ENCODE data around the gene XIRP1.
A peak's percentile ranks its signal among the peaks of the same experiment; 100 is the strongest.
"Not testable (repeated sequence)": the region's sequence is repeated elsewhere in the genome, so short reads cannot be mapped to it uniquely, and the experiment has no call there.

The XIRP1 gene

DNA sequence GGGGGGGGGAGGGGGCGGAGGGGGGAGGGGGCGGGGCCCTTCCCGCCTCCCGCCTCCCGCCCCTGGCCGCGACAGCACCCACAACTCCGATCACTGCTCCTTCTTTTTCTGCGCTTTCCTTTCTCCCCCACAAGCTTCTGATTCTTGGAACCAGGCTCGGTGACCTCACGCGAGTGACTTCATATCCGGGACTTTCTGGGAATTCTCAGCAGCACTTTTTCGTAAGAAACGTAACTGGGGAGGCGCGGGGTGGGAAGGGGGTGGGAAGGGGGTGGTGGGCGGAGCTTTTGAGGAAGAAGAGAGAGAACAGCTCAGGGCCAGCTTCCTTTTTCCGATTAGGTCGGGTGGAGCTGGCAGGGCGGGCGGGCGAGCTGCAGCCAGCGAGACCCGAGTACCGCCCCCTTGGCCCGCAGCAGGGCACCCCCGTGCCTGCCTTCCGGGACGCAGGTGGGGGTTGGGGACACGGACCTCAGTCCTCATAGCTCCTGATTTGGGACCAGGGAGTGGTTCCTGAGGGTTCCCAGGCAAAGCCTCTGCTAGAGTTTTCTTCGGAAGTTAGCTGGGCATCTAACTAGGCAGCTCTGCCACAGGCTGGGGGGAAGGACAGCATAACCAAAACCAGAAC, 14.6 kb downstream of the XIRP1 start:
- Histone ChIP-seq H3K4me3 (ENCODE audit: low read length) (peak overlapping the region; percentile 54), H3K9me3 (ENCODE audit: low read length) (no peaks in the 10 kb centered on the region), H3K36me3 (ENCODE audit: insufficient read depth, low read length) (no peaks in the 10 kb centered on the region), H3K27me3 (ENCODE audit: insufficient read depth, low read length) (no peaks in the 10 kb centered on the region), H3K4me1 (ENCODE audit: insufficient read depth, low read length) (peaks cover 29% of the 10 kb centered on the region), H2AFZ (ENCODE audit: low read depth, low read length) (peak overlapping the region; percentile 58)

- H3K36me3 ChIP-seq (ENCODE audit: insufficient read depth, low read length) = no peaks in the 10 kb centered on the region
- H3K27me3 ChIP-seq (ENCODE audit: insufficient read depth, low read length) = no peaks in the 10 kb centered on the region
- H2AFZ ChIP-seq (ENCODE audit: low read depth, low read length) = no peak overlapping the region
- no peaks in the 10 kb centered on the region for H3K9me3 ChIP-seq (ENCODE audit: low read length)
- H3K4me3 ChIP-seq (ENCODE audit: low read length) = no peak overlapping the region
- peaks cover 27% of the 10 kb centered on the region for H3K4me1 ChIP-seq (ENCODE audit: insufficient read depth, low read length)
Measured at GRCh38 chr3:39176025-39176714, 16.2 kb downstream of the XIRP1 start.

GRCh38 chr3:39173318-39174125, 18.9 kb downstream of the XIRP1 start:
- Histone ChIP-seq H3K9me3 (ENCODE audit: low read length) (no peaks in the 10 kb centered on the region), H2AFZ (ENCODE audit: low read depth, low read length) (no peak overlapping the region), H3K27me3 (ENCODE audit: insufficient read depth, low read length) (no peaks in the 10 kb centered on the region), H3K36me3 (ENCODE audit: insufficient read depth, low read length) (no peaks in the 10 kb centered on the region), H3K4me3 (ENCODE audit: low read length) (no peak overlapping the region), H3K4me1 (ENCODE audit: insufficient read depth, low read length) (peaks cover 16% of the 10 kb centered on the region)

DNA sequence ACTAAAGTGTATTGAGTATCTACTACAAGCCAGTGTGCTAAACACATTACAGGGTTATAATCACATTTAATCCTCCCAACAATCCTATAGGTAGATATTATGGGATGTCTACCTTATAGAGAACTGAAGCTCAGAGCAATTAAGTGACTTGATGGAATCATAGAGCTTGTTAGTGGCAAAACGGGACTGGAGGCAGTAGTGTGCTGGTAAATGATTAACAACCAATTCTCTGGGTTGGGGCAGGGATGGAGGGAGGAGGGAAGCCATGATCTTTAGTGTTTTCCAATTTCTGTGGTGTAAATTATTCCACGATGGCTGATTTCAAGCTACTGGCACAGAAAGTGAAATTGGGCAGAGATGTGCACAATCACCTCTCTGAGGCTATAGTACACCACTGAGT, 20.5 kb downstream of the XIRP1 start:
- H3K27me3 ChIP-seq (ENCODE audit: insufficient read depth, low read length) = no peaks in the 10 kb centered on the region
- no peaks in the 10 kb centered on the region for H3K36me3 ChIP-seq (ENCODE audit: insufficient read depth, low read length)
- H3K9me3 ChIP-seq (ENCODE audit: low read length) = no peaks in the 10 kb centered on the region
- H3K4me1 ChIP-seq (ENCODE audit: insufficient read depth, low read length) = peaks cover 4% of the 10 kb centered on the region
- no peak overlapping the region for H2AFZ ChIP-seq (ENCODE audit: low read depth, low read length)
- no peak overlapping the region for H3K4me3 ChIP-seq (ENCODE audit: low read length)

DNA sequence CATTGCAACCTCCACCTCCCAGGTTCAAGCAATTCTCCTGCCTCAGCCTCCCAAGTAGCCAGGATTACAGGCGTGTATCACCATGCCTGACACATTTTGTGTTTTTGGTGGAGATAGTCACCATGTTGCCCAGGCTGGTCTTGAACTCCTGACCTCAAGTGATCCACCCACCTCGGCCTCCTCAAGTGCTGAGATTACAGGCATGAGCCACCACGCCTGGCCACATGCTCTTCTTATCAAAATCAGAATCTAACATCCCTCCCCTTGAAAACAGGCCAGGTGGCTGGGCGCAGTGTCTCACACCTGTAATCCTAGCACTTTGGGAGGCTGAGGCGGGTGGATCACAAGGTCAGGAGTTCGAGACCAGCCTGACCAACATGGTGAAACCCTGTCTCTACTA, 21.5 kb downstream of the XIRP1 start:
- not testable (repeated sequence) for H3K36me3 ChIP-seq (ENCODE audit: insufficient read depth, low read length); H3K9me3 ChIP-seq (ENCODE audit: low read length); H3K27me3 ChIP-seq (ENCODE audit: insufficient read depth, low read length); H3K4me3 ChIP-seq (ENCODE audit: low read length); H3K4me1 ChIP-seq (ENCODE audit: insufficient read depth, low read length); H2AFZ ChIP-seq (ENCODE audit: low read depth, low read length)

DNA sequence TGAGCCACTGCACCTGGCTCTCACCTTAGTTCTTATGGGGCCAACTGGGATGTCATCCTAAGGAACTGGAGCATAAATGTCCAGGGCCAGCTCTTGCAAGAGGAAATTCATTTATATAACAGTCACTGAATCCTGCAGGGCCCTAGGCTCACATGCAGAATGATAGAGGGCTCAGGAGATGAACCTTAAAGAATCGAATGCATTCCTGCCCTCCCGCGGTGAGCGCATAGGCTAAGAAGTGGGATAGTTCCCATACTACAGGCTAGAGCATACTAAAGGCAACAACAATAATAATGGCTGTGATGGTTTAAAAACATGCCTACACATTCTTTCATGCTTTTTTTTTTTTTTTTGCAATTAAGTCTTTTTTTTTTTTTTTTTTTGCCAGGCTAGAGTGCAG, 21.9 kb downstream of the XIRP1 start:
- Histone ChIP-seq H3K36me3 (ENCODE audit: insufficient read depth, low read length) (no peaks in the 10 kb centered on the region), H3K4me1 (ENCODE audit: insufficient read depth, low read length) (peaks cover 4% of the 10 kb centered on the region), H3K9me3 (ENCODE audit: low read length) (no peaks in the 10 kb centered on the region), H3K4me3 (ENCODE audit: low read length) (no peak overlapping the region), H2AFZ (ENCODE audit: low read depth, low read length) (no peak overlapping the region), H3K27me3 (ENCODE audit: insufficient read depth, low read length) (no peaks in the 10 kb centered on the region)

GRCh38 chr3:39169712-39170111, 22.7 kb downstream of the XIRP1 start:
- Histone ChIP-seq H3K4me1 (ENCODE audit: insufficient read depth, low read length) (peaks cover 4% of the 10 kb centered on the region), H2AFZ (ENCODE audit: low read depth, low read length) (no peak overlapping the region), H3K4me3 (ENCODE audit: low read length) (no peak overlapping the region), H3K27me3 (ENCODE audit: insufficient read depth, low read length) (no peaks in the 10 kb centered on the region), H3K9me3 (ENCODE audit: low read length) (no peaks in the 10 kb centered on the region), H3K36me3 (ENCODE audit: insufficient read depth, low read length) (no peaks in the 10 kb centered on the region)

DNA sequence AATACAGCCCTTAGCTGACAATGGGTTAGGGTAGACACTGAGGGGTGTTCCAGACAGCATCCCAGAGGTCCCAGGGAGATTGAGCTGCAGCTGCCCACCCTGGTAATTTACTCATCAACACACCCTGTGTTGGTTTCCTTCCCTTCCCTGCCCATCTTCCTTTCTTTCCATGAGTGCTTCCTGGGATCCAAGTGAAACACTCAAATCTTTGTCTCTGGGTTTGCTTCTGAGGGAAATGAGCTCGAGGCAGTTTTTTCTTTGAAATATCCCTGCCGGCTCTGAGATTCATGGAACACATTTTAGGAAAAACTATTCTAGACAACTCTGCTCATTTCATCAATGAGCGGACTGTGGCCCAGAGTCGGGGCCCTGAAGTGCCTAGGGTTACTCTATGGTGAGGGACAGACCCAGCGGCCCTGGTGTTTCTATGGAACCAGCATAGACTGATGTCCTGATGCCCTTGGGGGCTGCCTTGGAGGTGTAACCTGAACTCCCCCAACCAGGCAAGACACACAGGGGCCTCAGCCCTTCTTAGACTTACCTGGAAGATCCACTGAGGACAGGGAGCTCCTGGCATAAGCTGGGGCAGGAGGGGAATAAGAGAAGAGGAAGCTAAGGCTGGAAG, 24.1 kb downstream of the XIRP1 start:
- no peaks in the 10 kb centered on the region for H3K36me3 ChIP-seq (ENCODE audit: insufficient read depth, low read length)

DNA sequence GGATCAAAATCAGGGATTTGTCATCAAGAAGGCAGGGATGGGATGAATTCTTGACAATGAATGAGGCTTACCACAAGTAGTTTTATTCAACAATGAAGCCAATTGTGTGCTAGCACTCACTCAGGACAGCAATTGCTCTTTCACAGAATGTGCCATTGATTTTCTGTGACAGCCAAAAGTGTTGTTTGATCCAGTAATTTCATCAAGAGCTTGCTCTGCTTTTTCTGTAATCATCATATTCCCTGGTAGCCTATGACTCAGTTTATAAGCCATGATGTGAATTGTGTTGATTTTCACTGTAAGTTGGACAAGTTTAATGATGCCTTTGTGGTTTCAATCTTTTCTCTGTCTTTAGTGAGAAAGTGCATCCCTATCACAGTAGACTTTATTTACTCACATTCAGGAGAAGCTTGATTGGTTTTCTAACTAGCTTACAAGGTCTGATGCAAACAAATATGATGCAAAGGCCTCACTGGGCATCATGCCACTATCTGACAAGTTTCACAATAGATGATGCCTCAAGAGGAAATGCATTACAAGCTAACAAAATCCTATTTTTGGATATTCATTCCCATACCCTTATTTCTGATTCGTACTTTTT, 25.4 kb downstream of the XIRP1 start:
- Histone ChIP-seq H3K9me3 (ENCODE audit: low read length) (no peaks in the 10 kb centered on the region), H3K27me3 (ENCODE audit: insufficient read depth, low read length) (no peaks in the 10 kb centered on the region), H2AFZ (ENCODE audit: low read depth, low read length) (no peak overlapping the region), H3K4me1 (ENCODE audit: insufficient read depth, low read length) (peaks cover 4% of the 10 kb centered on the region), H3K4me3 (ENCODE audit: low read length) (no peak overlapping the region), H3K36me3 (ENCODE audit: insufficient read depth, low read length) (no peaks in the 10 kb centered on the region)

More for the DNA sequence above, 24.1 kb downstream of the XIRP1 start:
- H2AFZ ChIP-seq (ENCODE audit: low read depth, low read length) = no peak overlapping the region
- H3K4me3 ChIP-seq (ENCODE audit: low read length) = no peak overlapping the region
- H3K4me1 ChIP-seq (ENCODE audit: insufficient read depth, low read length) = peaks cover 4% of the 10 kb centered on the region
- no peaks in the 10 kb centered on the region for H3K9me3 ChIP-seq (ENCODE audit: low read length)
- no peaks in the 10 kb centered on the region for H3K27me3 ChIP-seq (ENCODE audit: insufficient read depth, low read length)

DNA sequence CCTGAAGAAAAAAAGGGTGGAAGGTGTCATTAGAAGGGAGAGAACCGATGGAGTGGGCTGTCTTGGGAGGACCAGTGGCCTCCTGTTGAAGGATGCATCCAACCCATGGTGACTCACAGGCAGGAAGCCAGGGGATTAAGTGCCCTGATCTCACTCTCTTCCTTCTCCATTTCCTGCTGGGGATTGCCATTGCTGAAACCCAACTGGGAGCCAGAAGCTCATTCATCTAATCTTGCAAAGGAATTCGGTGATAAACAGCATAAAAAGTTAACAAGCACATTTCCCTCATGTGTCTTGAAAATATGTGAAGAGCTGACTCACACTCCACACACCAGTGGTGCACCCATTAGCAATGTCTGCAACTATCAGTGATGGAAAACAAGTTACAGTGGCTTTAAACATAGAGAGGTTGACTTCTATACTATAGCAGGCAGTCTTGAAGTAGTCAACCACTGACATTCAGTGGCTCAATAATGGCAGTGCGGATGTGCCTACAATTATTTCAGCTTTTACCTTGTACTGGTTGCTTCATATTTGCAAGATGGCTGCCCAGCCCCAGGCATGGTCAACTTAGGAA, 26.2 kb downstream of the XIRP1 start:
- Histone ChIP-seq H3K4me1 (ENCODE audit: insufficient read depth, low read length) (peaks cover 4% of the 10 kb centered on the region), H3K4me3 (ENCODE audit: low read length) (no peak overlapping the region), H3K27me3 (ENCODE audit: insufficient read depth, low read length) (no peaks in the 10 kb centered on the region), H2AFZ (ENCODE audit: low read depth, low read length) (no peak overlapping the region), H3K9me3 (ENCODE audit: low read length) (no peaks in the 10 kb centered on the region), H3K36me3 (ENCODE audit: insufficient read depth, low read length) (no peaks in the 10 kb centered on the region)

- Histone ChIP-seq H3K27me3 (ENCODE audit: insufficient read depth, low read length) (no peaks in the 10 kb centered on the region), H2AFZ (ENCODE audit: low read depth, low read length) (no peak overlapping the region), H3K36me3 (ENCODE audit: insufficient read depth, low read length) (no peaks in the 10 kb centered on the region), H3K4me3 (ENCODE audit: low read length) (no peak overlapping the region), H3K4me1 (ENCODE audit: insufficient read depth, low read length) (peaks cover 3% of the 10 kb centered on the region), H3K9me3 (ENCODE audit: low read length) (no peaks in the 10 kb centered on the region)
Measured at GRCh38 chr3:39165518-39165917, 26.9 kb downstream of the XIRP1 start.

- Histone ChIP-seq H3K4me1 (ENCODE audit: insufficient read depth, low read length) (no peaks in the 10 kb centered on the region), H3K9me3 (ENCODE audit: low read length) (no peaks in the 10 kb centered on the region), H2AFZ (ENCODE audit: low read depth, low read length) (no peak overlapping the region), H3K27me3 (ENCODE audit: insufficient read depth, low read length) (no peaks in the 10 kb centered on the region), H3K36me3 (ENCODE audit: insufficient read depth, low read length) (no peaks in the 10 kb centered on the region), H3K4me3 (ENCODE audit: low read length) (no peak overlapping the region)
Measured at GRCh38 chr3:39164414-39164813, 28.0 kb downstream of the XIRP1 start.
